Measurements from ENCODE around the gene NPRL2.
"Not testable (repeated sequence)": the region's sequence is repeated elsewhere in the genome, so short reads cannot be mapped to it uniquely, and the experiment has no call there.

Gene NPRL2

DNA sequence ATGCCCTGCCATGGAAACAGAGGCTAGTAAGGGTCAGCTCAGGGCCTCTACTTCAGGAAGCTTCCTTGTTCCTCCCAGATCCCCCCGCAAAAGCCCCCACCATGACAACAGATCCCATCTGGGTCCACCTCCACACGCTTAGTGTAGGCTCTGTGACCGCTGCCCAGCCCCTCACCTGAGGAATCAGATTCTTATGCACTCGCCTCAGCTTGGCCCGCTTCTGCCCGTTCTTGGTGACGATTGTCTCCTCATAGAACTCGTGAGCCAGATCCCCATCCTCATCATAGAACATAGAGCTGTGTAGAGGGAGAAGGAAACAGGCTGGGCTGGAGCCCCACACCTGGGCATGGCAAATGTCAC is 24.4 kb downstream of the NPRL2 start:
- no peak for DNase-seq

DNA sequence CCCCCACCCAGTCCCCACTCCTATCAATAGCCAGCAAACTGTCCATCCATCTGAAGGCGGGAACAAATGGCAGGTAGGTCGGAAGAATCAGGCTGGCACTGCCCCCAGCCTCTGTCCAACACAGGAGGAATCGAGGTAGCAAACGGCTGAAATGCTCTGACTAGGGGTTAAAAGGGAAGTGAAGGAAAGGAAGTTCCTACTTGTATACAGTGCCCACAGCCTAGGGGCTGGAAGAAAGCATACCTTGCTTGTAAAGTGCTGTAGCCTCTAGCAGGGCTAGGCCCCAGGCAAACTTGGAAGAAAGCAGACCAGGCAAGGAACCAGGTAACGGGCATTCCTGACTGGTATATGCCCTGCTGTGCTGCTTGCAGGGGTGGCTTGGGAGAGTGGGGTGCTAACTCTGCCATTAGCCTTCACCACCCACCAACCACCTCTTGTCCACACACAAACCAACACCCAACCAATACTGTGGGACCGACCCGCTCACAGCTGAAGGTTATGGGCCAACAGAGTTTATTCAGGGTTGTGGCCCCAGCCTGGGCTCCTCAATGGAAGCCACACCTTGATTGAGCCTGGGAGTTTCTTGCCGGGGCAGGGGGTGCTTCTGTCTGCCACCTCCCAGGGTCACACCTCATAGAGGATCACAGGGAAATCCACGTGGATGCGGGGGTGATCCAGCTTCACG is 24.9 kb downstream of the NPRL2 start:
- no peak for DNase-seq

DNA sequence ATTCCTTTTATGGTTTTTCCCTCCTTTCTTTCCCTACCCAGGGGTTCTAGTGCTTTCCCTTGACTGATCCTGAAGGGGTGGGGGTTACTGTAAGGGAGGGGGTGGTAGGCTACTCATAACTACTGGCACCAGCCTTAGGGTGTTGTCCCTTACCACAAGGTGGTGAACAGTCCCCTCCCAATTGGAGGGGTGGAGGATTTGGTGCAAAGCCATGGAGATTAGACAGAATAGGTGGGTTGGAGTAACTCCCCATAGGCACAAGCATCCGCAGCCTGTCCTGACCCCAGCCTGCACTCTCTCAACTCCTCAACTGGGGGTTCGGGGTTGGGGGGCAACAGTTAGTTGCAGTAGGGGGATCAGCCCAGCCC is 25.5 kb downstream of the NPRL2 start:
- DNase-seq: no peak

GRCh38 chr3:50324351-50325112 is 26.0 kb downstream of the NPRL2 start:
- peak; percentile 58 for DNase-seq

DNA sequence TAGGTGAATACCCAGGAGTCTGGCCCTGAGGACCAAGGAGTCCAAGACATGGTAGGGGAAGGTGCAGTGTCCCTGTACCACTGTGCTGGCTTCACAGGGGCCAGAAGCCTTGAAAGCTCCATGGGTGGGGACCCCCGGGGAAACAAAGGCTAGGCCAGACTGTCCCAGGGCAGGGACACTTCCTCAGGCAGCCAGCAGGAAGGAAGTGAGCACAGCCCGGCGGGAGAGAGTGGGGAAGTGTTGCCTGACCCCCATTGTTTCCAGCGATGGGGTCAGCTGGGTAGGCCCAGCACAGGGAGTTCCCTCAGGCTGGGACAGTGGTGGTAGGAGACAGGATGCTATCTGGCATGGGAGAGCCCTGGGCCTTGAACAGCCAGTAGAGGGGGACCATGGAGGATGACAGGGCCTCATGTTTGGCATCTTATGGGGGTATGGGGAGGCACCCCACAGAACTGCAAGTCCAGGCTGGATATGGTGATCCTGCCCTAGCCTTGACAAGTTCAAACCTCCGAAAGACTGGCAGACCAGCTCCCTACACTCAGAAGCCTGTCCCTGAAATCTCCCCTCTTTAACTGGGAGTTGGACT is 26.9 kb downstream of the NPRL2 start:
- DNase-seq: no peak

DNA sequence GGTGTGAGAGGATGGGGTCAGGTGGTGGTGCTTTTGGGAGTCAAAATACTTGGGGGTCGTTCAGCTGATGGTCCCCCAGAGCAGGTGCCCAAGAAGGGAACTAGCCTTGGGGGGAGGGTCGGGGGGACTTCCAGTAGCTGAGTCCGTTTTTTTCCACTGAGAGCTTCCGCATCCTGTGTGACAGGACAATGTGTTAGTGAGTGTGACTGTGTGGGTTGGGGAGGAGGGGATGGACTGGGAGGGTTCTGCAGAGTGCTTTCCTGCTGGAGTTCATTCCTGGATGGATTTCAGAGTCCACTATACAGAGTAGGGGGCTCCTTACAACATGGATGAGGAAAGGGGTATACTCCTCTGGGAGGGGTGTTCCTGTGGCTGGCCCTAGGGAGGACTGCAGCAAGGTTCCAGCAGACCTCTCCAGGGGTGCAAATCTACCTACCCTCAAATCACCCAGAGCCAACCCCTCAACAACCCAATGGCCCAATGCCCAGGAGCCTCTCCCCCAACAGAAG is 27.4 kb downstream of the NPRL2 start:
- DNase-seq: no peak

GRCh38 chr3:50322386-50323091 is 28.0 kb downstream of the NPRL2 start, which contains the start of gene HYAL2:
Gene HYAL2, minus strand, starts transcription at chr3:50322745. Its CDS starts 2,256 bp downstream, at chr3:50320489.
- DNase-seq: no peak

DNA sequence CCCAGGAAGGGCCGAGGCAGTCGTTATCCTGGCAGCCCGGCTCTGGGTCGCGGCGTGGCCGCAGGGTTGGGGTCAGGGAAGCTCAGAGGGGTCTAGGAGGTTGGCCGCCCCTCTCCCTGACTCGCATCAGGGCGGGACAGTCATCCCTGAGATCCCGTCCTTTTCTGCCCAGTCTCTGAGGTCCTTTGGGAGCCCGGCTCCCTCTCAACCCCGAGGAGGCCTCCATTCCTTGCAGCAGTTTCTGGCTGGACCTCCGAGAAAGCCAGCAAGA is 28.5 kb downstream of the NPRL2 start:
- DNase-seq: no peak

DNA sequence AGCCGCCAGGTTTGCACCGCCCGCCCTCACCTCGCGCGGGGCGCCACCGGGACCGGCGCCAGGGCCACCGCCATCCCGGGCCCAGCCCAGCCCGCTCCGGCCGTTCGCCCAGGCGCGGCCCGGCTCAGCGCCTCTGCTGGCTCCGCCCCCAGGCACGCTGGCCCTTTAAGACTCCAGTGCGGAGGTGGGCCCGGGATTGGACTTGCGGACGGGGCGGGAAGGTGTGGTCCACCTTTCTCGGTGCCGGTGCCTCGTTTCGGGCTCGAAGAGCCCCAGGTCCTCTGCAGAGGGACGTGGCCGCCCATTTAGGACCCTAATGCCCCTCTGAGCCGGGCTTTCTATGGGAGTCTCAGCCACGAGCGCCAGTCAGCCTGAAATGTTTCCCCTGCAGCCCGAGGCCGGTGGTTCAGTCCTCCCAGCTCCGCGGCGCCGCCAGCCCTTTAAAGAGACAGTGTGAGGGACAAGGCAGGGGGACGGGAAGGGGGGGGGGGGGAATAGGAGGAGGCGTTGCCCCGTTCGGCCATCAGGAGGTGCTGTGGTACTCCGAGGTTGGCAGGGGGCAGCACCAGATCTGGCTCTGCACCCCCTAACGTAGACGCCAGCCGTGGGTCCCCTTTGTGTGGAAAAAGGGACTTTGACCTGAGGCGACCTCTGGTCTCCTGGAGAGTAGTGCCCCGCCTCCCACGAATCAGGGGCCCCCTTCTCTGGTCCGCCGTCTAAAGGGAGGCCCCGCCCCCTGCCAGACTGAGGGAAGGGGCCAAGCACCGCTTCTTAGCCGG is 29.1 kb downstream of the NPRL2 start:
- DNase-seq: peak; percentile 92

DNA sequence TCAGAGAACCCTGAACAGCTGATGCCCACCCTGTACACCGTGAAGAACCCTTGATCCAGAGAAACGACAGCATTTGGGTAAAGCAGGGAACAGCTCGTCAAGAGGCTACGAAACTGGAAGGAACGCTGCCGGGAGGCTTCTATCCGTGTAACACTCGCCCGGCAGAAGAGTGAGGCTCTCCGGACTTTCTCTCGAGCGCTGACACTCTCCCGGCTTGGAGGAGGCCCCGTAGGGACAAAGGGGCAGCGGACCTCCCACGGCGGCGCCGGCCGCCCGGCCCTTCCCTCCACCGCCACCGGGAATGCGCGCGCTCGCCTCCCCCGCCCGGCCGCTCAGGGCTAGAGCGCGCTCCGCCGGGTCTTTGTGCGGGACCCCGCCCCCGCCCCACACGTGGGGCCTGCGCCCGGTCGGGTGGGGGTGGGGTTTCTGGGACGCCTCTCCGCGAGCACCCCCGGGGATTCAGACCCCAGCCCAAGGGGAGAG is 29.7 kb downstream of the NPRL2 start:
- peak; percentile 53 for DNase-seq

DNA sequence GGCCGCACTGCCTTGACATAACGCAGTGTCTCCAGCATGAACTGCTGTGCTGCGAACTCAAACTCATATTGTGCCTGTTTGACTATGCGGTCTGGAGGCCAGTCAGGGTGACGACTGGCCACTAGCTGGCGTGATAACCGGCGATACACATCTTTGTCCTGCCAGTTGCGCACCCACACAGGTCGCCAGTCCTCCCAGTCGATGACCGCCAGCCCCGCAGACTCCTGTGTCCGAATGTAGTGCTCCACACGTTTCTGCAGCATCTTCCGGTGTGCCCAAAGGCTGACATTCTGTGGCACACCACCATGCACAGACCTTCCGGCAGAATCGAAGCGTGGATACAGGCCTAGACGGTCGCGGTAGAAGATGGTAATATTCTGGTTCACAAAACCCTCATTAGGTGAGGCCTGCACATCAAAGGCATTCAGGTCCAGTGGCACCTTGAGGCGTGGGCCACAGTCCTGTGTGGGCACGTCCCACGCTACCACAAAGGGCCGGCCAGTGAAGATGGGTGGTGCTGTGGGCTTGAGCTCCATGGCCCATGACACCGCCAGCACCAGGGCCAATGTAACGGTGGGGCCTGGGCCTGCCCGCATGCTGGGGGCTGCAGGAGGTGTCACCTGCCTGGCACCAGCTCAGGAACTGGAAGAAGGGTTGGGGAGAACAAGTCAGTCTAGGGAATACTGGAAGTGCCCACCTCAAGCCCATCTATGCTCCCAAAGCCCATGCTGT is 30.5 kb downstream of the NPRL2 start:
- DNase-seq: no peak

GRCh38 chr3:50319181-50319893 is 31.2 kb downstream of the NPRL2 start:
- DNase-seq: no peak

DNA sequence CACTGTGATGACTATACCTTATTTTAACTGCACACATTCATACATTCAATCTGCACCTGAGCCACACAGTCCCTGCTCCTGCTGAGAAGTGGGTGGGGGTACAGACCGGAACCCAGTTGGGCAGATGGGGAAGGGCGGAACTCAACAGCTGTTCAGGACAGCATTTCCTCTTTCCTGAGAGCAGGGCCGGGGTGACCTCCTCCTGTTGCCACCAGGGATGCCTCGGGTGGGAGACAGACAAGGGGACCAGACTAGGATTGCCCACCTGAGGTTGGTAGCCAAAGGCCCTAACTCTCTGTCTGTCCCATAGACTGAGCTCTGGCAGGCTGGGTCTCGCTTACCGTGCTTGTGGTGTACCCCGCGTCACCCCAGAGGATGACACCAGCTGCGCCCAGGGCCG is 32.0 kb downstream of the NPRL2 start:
- no peak for DNase-seq

GRCh38 chr3:50318163-50318562 is 32.4 kb downstream of the NPRL2 start:
- DNase-seq: no peak

DNA sequence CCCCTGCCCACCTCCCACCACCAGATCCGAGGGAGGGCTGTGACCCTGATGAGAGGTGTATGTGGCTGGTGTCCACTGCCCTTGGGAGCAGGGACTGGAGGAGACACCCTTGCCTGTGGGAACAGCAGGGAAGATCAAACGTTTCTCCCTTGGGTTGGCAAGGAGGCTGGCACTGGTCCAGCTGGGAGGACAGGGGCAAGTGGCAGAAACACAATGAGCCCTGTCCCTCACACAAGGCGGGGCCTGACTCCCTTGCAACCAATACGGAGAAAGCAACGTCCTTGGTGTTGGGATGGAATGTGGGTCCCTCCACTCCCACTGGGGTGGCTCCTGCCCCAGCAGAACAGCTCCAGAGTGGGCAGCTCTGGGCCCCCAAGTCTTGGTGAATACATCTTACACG is 33.3 kb downstream of the NPRL2 start:
- no peak for DNase-seq

- peak; percentile 66 for DNase-seq
Measured at GRCh38 chr3:50316657-50317242, 33.8 kb downstream of the NPRL2 start.

DNA sequence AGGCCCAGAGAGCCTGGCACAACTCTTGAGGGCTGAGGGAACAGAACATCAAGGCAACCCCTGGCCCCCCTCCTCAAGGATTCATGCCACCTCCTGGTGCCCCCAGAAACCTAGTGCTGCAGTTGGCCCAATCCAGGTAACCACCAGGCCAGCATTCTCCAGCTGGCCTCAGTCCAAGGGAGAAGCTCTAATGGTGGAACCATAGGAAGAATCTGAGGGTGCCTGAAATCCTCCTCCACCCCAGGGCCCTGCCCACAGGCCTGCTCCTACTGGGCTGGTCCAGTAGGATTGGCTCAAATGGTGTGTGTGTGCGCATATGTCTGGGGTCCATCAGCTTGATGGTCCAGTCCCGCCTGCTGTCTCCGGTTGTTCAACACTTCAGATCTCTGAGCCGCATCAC is 35.8 kb downstream of the NPRL2 start:
- DNase-seq: no peak

DNA sequence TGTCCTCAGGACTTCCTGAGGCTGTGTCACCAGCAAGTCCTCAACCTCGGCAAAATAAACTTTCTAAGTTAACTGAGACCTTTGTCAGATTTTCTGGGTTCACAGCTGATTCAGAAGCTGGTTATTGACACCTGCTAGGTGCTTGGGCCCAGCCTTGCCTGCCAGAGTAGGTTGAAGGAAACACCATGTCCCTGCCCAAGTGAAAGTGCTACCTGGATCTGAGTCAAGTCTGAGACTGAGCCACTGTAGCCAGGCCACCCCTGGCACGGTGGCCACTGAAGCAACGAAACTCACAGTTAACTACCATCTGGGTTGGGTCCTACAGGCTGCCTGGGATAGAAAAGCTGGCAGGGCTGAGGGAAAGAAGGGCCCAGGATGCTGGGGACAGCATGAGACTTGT is 36.2 kb downstream of the NPRL2 start:
- DNase-seq: no peak

DNA sequence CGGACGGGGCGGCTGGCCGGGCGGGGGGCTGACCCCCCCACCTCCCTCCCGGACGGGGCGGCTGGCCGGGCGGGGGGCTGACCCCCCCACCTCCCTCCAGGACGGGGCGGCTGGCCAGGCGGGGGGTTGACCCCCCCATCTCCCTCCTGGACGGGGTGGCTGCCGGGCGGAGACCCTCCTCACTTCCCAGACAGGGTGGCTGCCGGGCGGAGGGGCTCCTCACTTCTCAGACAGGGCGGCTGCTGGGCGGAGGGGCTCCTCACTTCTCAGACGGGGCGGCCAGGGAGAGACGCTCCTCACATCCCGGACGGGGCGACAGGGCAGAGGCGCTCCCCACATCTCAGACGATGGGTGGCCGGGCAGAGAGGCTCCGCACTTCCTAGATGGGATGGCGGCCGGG is 38.5 kb downstream of the NPRL2 start:
- DNase-seq: not testable (repeated sequence)

DNA sequence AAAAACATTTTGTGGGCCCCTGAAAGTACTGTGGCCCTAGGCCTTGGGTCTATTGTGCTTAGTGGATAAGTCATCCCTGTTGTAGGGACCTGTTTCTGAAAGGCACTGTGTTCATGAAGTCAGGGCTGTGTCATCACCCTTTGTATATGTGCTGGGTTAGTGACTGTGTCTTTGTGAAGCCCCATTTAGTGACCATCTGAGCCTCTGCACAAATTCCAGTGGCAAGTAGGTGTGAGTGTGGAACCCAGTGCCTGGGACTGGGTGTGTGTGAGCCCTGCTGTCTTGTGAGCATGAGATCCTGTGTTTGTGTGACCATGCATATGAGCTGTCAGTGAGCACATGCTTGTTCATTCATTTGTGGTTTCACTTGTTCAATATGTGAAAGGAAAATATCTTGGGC is 46.0 kb downstream of the NPRL2 start:
- DNase-seq: no peak
